GM18909 (cell line): ENCODE data around the gene ATG3.
"Not testable (repeated sequence)": the region's sequence is repeated elsewhere in the genome, so short reads cannot be mapped to it uniquely, and the experiment has no call there.

Experiments used
- ATAC-seq: cut with Tn5 transposase; IDR thresholded peaks from one replicate; pipeline ENCODE4 v1.9.1; 2021; ENCODE audit warnings: mild to moderate bottlenecking; ENCODE audit not compliant: unreplicated experiment, poor library complexity

ATG3 gene

GRCh38 chr3:112564247-112564939 lies 2.6 kb upstream of the ATG3 start:
- not testable (repeated sequence) for ATAC-seq

- peak; percentile 54 for ATAC-seq
Observed at GRCh38 chr3:112561484-112561733, 353 bp downstream of the ATG3 start.

- peak; percentile 31 for ATAC-seq
Observed at GRCh38 chr3:112560721-112561483, 860 bp downstream of the ATG3 start.

- no peak for ATAC-seq
Observed at GRCh38 chr3:112560307-112560706, 1.5 kb downstream of the ATG3 start.

- ATAC-seq: no peak
Observed at GRCh38 chr3:112557976-112558375, 3.8 kb downstream of the ATG3 start.

- ATAC-seq: no peak
Observed at GRCh38 chr3:112555535-112556170, 6.1 kb downstream of the ATG3 start.

GRCh38 chr3:112550859-112551258 lies 10.9 kb downstream of the ATG3 start:
- no peak for ATAC-seq

- ATAC-seq: no peak
Observed at GRCh38 chr3:112546216-112546759, 15.5 kb downstream of the ATG3 start.

- peak; percentile 97 for ATAC-seq
Observed at GRCh38 chr3:112539825-112540650, 21.7 kb downstream of the ATG3 start.

GRCh38 chr3:112531358-112531781 lies 30.4 kb downstream of the ATG3 start:
- no peak for ATAC-seq

GRCh38 chr3:112530573-112530972 lies 31.2 kb downstream of the ATG3 start:
- ATAC-seq: no peak

GRCh38 chr3:112524127-112524526 lies 37.6 kb downstream of the ATG3 start:
- ATAC-seq: not testable (repeated sequence)

GRCh38 chr3:112519424-112520001 lies 42.2 kb downstream of the ATG3 start:
- peak; percentile 63 for ATAC-seq

GRCh38 chr3:112518970-112519369 lies 42.8 kb downstream of the ATG3 start:
- peak; percentile 6 for ATAC-seq

GRCh38 chr3:112514527-112515128 lies 47.1 kb downstream of the ATG3 start:
- peak; percentile 100 for ATAC-seq

GRCh38 chr3:112512320-112512719 lies 49.4 kb downstream of the ATG3 start:
- no peak for ATAC-seq

- no peak for ATAC-seq
Observed at GRCh38 chr3:112508860-112509259, 52.9 kb downstream of the ATG3 start.

- no peak for ATAC-seq
Observed at GRCh38 chr3:112508261-112508660, 53.5 kb downstream of the ATG3 start.

- ATAC-seq: no peak
Observed at GRCh38 chr3:112505907-112506306, 55.9 kb downstream of the ATG3 start.

- ATAC-seq: no peak
Observed at GRCh38 chr3:112504123-112504522, 57.6 kb downstream of the ATG3 start.
